Measurements from ENCODE around the gene NEURL2.
A peak's percentile ranks its signal among the peaks of the same experiment; 100 is the strongest.
"Not testable (repeated sequence)": the region's sequence is repeated elsewhere in the genome, so short reads cannot be mapped to it uniquely, and the experiment has no call there.

Gene NEURL2

GRCh38 chr20:45890985-45891983 is at the start of gene NEURL2, which contains the start of gene CTSA:
NEURL2 (minus strand) TSS chr20:45891208; CDS start chr20:45890991, 217 bp downstream.
CTSA (plus strand) TSS chr20:45891335; CDS start chr20:45891569, 234 bp downstream.
- peak; percentile 29 for DNase-seq

- DNase-seq, result no peak
Measured at GRCh38 chr20:45940469-45940868, 49.5 kb upstream of the NEURL2 start.

DNA sequence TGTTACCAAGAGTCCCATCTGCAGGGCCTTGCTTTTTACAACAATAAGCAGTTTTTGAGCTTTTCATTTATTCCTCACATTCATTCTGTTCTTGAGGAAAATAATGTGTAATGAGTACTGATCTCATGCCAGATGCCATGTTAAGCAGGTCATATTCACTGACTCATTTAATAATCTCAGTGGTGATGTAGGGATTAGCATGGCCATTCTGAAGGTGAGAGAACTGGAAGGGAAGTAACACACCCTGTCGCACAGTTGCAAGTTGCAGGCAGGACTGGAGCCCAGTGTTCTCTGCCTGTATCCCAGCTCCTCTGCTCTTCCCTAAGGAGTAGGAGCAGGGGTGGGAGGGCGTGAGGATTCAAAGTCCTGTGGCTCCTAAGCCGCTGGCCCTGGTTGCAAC is 49.0 kb upstream of the NEURL2 start:
- DNase-seq, result no peak

- DNase-seq, result no peak
Measured at GRCh38 chr20:45938727-45939438, 47.9 kb upstream of the NEURL2 start.

DNA sequence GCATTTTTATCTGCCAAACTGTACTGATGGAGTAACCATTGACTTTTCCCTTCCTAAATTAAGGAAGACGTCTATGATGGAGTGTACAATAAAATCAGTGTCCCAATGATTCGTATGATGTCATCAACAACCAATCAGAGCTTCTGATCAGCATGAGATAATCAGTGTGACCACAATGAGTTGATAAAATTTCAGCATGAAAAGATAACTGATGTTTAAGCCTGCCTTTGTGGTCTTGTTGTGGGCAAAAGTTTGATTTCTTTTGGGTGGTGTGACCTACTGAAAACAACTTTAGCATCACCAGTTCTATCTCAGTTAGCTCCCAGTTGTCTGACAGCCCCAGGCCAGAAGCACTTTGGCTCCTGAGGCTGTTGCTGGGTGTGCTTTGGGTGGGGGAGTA is 46.8 kb upstream of the NEURL2 start:
- no peak for DNase-seq

- no peak for DNase-seq
Measured at GRCh38 chr20:45935416-45936046, 44.5 kb upstream of the NEURL2 start.

DNA sequence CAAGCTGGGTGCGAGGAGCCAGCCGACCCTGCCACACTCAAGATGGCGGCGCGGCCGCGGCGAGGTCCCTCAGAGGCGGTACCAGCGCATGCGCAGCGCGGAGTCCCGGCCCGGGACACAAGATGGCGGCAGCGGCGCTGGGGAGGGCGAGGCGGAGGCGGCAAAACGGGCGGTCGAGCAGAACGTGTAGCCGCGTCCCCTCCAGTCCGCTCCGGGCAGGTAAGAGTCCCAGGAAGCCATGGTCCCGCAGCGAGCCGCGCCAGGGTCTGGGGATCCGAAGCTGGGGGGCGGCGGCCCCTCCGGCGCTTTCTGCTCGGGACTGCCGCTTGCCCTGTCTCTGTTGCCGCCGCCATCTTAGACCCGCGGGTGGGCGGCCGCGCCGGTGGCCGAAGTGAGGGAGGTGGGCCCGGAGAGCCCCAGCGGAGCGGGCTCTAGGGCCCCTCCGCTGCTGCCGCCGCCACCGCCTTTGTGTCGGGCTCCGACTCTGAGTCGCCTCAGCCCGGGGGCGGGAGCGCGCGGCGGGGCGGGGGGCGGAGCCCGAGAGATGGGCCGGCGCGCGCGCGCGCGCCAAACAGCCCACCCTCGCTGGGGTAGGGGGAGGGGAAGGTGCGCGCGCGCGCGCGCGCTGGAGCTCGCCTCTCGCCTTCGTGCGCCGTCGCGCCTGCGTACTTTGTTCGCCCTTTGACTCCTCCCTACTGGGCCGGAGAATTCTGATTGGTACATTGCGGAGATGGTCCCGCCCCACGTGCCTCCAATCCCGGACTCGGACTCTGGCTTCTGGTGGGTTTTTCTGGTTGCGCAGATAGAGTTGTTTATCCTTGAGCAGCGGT is 43.8 kb upstream of the NEURL2 start, which contains the start of gene PCIF1:
PCIF1 (plus strand) TSS at position 98 of the 830 bp plus-strand sequence. CDS start 4,317 bp downstream, outside the sequence.
- DNase-seq, result peak; percentile 91

- DNase-seq, result peak; percentile 70
Measured at GRCh38 chr20:45934046-45934585, 43.1 kb upstream of the NEURL2 start.

DNA sequence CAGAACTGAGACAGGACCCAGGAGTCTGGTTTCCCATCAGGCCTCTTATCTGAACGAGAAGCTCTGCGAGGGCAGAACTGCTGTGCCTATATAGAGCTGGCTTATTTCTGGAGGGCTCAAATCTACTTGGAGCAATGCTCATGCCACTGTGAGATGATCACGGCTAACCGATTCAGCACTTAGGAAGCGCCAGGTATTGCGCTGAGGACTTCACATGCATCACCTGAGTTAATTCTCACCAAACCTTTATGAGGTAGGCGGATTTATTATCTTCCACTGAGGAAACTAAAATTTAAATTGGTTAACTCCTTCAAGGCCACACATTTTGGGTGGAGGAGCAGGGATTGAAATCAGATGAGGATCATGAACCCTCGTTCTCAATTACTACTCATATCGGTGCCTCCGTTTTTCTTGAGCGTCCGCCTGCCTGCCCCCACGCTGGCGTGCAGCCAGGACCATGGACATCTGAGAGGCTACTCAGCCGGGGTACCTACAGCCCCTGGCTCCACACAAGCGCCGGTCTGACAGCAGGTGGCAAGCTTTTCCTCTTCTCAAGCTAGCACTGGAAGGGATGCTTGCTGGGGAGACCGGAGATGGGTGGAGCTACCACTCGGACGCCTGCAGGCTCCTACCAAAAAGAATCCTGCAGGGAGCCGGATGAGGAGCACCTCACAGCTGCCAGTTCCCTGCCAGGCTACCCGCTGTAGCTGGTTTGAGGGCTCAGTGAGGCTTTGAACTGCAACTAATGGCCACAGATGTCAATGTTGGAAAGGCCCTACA is 42.4 kb upstream of the NEURL2 start:
- peak; percentile 24 for DNase-seq

DNA sequence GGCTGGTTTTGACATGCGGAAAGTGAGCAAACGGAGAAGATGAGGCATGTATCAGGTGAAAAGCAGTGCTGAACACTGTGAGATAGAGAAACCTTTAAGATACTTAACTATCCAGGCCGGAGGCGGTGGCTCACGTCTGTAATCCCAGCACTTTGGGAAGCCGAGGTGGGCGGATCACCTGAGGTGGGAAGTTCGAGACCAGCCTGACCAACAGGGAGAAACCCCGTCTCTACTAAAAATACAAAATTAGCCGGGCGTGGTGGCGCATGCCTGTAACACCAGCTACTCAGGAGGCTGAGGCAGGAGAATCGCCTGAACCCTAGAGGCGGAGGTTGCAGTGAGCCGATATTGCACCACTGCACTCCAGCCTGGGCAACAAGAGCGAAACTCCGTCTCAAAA is 40.7 kb upstream of the NEURL2 start:
- DNase-seq, result not testable (repeated sequence)

DNA sequence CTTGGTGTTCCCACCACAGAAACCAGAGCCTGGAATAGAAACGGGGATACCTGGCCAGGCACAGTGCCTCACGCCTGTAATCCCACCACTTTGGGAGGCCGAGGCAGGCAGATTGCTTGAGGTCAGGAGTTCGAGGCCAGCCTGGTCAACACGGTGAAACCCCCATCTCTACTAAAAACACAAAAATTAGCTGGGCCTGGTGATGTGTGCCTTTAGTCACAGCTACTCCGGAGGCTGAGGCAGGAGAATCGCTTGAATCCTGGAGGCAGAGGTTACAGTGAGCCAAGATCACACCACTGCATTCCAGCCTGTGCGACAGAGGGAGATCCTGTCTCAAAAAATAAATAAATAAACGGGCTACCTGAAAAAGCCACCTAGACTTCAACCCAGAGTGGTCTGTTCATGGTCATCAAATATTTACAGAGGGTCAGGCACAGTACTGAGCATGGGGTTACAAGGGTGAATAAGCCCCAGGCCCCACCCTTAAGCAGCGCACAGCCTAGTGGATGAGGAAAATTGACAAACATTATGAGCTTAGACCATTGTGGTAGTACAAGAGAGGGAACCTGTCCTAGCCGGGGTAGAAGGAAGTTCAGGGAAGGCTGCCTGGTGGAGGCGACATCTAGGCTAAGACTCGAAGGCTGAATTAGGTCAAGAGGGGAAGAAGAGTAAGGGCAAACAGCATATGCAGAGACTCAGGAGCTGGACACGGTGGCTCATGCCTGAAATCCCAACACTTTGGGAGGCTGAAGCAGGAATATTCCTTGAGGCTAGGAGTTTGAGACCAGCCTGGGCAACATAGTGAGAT is 36.3 kb upstream of the NEURL2 start:
- no peak for DNase-seq

- DNase-seq, result no peak
Measured at GRCh38 chr20:45926731-45927070, 35.7 kb upstream of the NEURL2 start.

GRCh38 chr20:45925821-45926506 is 35.0 kb upstream of the NEURL2 start:
- no peak for DNase-seq

GRCh38 chr20:45924391-45925261 is 33.6 kb upstream of the NEURL2 start:
- DNase-seq, result no peak

DNA sequence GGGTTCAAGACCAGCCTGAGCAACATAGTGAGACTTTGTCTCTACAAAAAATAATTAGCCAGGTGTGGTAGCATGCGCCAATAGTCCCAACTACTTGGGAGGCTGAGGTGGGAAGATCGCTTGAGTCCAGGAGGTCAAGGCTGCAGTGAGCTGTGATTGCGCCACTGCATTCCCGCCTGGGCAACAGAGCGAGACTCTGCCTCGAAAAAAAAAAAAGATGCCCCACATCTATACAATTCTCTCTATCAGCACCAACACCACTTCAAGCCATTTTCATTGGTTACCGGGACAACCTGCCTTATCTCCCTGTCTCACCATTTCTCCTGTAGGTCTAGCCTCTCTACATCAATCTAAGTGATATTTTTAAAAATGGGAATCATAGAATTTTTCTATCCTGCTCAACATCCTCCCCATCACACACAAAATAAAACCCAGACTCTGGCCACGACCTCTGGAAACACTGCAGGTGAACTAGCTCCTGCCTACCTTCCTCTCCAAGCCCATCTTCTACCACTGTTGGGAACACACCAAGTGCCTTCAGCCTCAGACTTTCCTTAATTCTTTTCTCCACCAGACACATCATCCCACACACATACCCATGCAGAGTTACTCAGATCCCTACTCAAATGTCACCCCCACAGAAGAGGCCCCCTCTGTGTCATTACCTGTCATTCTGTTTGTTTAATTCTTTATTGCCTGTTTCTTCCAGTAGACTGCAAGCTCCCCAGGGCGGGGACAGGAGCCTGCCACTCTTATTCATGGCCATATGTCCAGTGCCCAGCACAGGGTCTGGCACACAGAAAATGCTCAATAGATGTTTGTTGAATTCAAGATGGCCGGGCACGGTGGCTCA is 30.6 kb upstream of the NEURL2 start:
- no peak for DNase-seq

GRCh38 chr20:45920462-45921336 is 29.7 kb upstream of the NEURL2 start:
- DNase-seq, result no peak

Measured in cortex of kidney (tissue), 1 donor.